ENCODE measurements around the gene RBM5.

The RBM5 gene

GRCh38 chr3:50132421-50133282 is 43.9 kb downstream of the RBM5 start:
- no peak overlapping the region for H3K4me2 ChIP-seq (ENCODE audit: low read length)
- no peak overlapping the region for H3K4me3 ChIP-seq (ENCODE audit: low read length)
- no peak overlapping the region for H3K9ac ChIP-seq (ENCODE audit: low read depth, low read length)
- no peaks in the 10 kb centered on the region for H3K36me3 ChIP-seq (ENCODE audit: insufficient read depth, low read length)
- no peaks in the 10 kb centered on the region for H3K9me3 ChIP-seq (replicated peaks; ENCODE audit: low read length)
- H3K27me3 ChIP-seq (ENCODE audit: control insufficient read depth, insufficient read depth, low read length), result peaks cover 26% of the 10 kb centered on the region
- H3K4me1 ChIP-seq (ENCODE audit: control insufficient read depth, insufficient read depth, low read length), result no peaks in the 10 kb centered on the region

GRCh38 chr3:50133283-50133615 is 44.5 kb downstream of the RBM5 start:
- Histone ChIP-seq H3K4me2 (ENCODE audit: low read length) (no peak overlapping the region), H3K4me3 (ENCODE audit: low read length) (no peak overlapping the region), H3K27me3 (ENCODE audit: control insufficient read depth, insufficient read depth, low read length) (peaks cover 26% of the 10 kb centered on the region), H3K9me3 (replicated peaks; ENCODE audit: low read length) (no peaks in the 10 kb centered on the region), H3K9ac (ENCODE audit: low read depth, low read length) (no peak overlapping the region), H3K4me1 (ENCODE audit: control insufficient read depth, insufficient read depth, low read length) (peaks cover 4% of the 10 kb centered on the region), H3K36me3 (ENCODE audit: insufficient read depth, low read length) (no peaks in the 10 kb centered on the region)

GRCh38 chr3:50134367-50134766 is 45.6 kb downstream of the RBM5 start:
- no peaks in the 10 kb centered on the region for H3K36me3 ChIP-seq (ENCODE audit: insufficient read depth, low read length)
- no peak overlapping the region for H3K9ac ChIP-seq (ENCODE audit: low read depth, low read length)
- peaks cover 13% of the 10 kb centered on the region for H3K4me1 ChIP-seq (ENCODE audit: control insufficient read depth, insufficient read depth, low read length)
- H3K4me3 ChIP-seq (ENCODE audit: low read length), result no peak overlapping the region
- H3K4me2 ChIP-seq (ENCODE audit: low read length), result no peak overlapping the region
- no peaks in the 10 kb centered on the region for H3K9me3 ChIP-seq (replicated peaks; ENCODE audit: low read length)
- peaks cover 26% of the 10 kb centered on the region for H3K27me3 ChIP-seq (ENCODE audit: control insufficient read depth, insufficient read depth, low read length)

- Histone ChIP-seq H3K27me3 (ENCODE audit: control insufficient read depth, insufficient read depth, low read length) (peaks cover 23% of the 10 kb centered on the region), H3K9ac (ENCODE audit: low read depth, low read length) (no peak overlapping the region), H3K4me3 (ENCODE audit: low read length) (no peak overlapping the region), H3K36me3 (ENCODE audit: insufficient read depth, low read length) (no peaks in the 10 kb centered on the region), H3K4me2 (ENCODE audit: low read length) (no peak overlapping the region), H3K9me3 (replicated peaks; ENCODE audit: low read length) (no peaks in the 10 kb centered on the region), H3K4me1 (ENCODE audit: control insufficient read depth, insufficient read depth, low read length) (peaks cover 13% of the 10 kb centered on the region)
Observed at GRCh38 chr3:50135964-50136363, 47.2 kb downstream of the RBM5 start.

GRCh38 chr3:50136714-50137405 is 48.1 kb downstream of the RBM5 start:
- Histone ChIP-seq H3K27me3 (ENCODE audit: control insufficient read depth, insufficient read depth, low read length) (peaks cover 23% of the 10 kb centered on the region), H3K4me1 (ENCODE audit: control insufficient read depth, insufficient read depth, low read length) (peaks cover 13% of the 10 kb centered on the region), H3K9me3 (replicated peaks; ENCODE audit: low read length) (no peaks in the 10 kb centered on the region), H3K36me3 (ENCODE audit: insufficient read depth, low read length) (no peaks in the 10 kb centered on the region), H3K9ac (ENCODE audit: low read depth, low read length) (no peak overlapping the region), H3K4me3 (ENCODE audit: low read length) (no peak overlapping the region), H3K4me2 (ENCODE audit: low read length) (no peak overlapping the region)

GRCh38 chr3:50137531-50137930 is 48.8 kb downstream of the RBM5 start:
- H3K9ac ChIP-seq (ENCODE audit: low read depth, low read length), result no peak overlapping the region
- no peak overlapping the region for H3K4me3 ChIP-seq (ENCODE audit: low read length)
- no peaks in the 10 kb centered on the region for H3K36me3 ChIP-seq (ENCODE audit: insufficient read depth, low read length)
- peaks cover 13% of the 10 kb centered on the region for H3K4me1 ChIP-seq (ENCODE audit: control insufficient read depth, insufficient read depth, low read length)
- H3K27me3 ChIP-seq (ENCODE audit: control insufficient read depth, insufficient read depth, low read length), result peaks cover 20% of the 10 kb centered on the region
- no peaks in the 10 kb centered on the region for H3K9me3 ChIP-seq (replicated peaks; ENCODE audit: low read length)
- H3K4me2 ChIP-seq (ENCODE audit: low read length), result no peak overlapping the region

- Histone ChIP-seq H3K4me2 (ENCODE audit: low read length) (peak overlapping the region; percentile 56), H3K36me3 (ENCODE audit: insufficient read depth, low read length) (no peaks in the 10 kb centered on the region), H3K4me1 (ENCODE audit: control insufficient read depth, insufficient read depth, low read length) (peaks cover 13% of the 10 kb centered on the region), H3K9me3 (replicated peaks; ENCODE audit: low read length) (no peaks in the 10 kb centered on the region), H3K9ac (ENCODE audit: low read depth, low read length) (no peak overlapping the region), H3K27me3 (ENCODE audit: control insufficient read depth, insufficient read depth, low read length) (peaks cover 11% of the 10 kb centered on the region), H3K4me3 (ENCODE audit: low read length) (no peak overlapping the region)
Observed at GRCh38 chr3:50138266-50139200, 49.8 kb downstream of the RBM5 start.

GRCh38 chr3:50139308-50139707 is 50.6 kb downstream of the RBM5 start:
- no peak overlapping the region for H3K9ac ChIP-seq (ENCODE audit: low read depth, low read length)
- no peaks in the 10 kb centered on the region for H3K9me3 ChIP-seq (replicated peaks; ENCODE audit: low read length)
- H3K4me1 ChIP-seq (ENCODE audit: control insufficient read depth, insufficient read depth, low read length), result peaks cover 13% of the 10 kb centered on the region
- H3K27me3 ChIP-seq (ENCODE audit: control insufficient read depth, insufficient read depth, low read length), result peaks cover 4% of the 10 kb centered on the region
- H3K36me3 ChIP-seq (ENCODE audit: insufficient read depth, low read length), result no peaks in the 10 kb centered on the region
- H3K4me2 ChIP-seq (ENCODE audit: low read length), result no peak overlapping the region
- H3K4me3 ChIP-seq (ENCODE audit: low read length), result no peak overlapping the region

- Histone ChIP-seq H3K36me3 (ENCODE audit: insufficient read depth, low read length) (no peaks in the 10 kb centered on the region), H3K27me3 (ENCODE audit: control insufficient read depth, insufficient read depth, low read length) (no peaks in the 10 kb centered on the region), H3K4me3 (ENCODE audit: low read length) (no peak overlapping the region), H3K4me2 (ENCODE audit: low read length) (no peak overlapping the region), H3K9me3 (replicated peaks; ENCODE audit: low read length) (no peaks in the 10 kb centered on the region), H3K9ac (ENCODE audit: low read depth, low read length) (no peak overlapping the region), H3K4me1 (ENCODE audit: control insufficient read depth, insufficient read depth, low read length) (peaks cover 13% of the 10 kb centered on the region)
Observed at GRCh38 chr3:50139718-50140423, 51.2 kb downstream of the RBM5 start.

GRCh38 chr3:50140990-50141389 is 52.3 kb downstream of the RBM5 start:
- Histone ChIP-seq H3K27me3 (ENCODE audit: control insufficient read depth, insufficient read depth, low read length) (no peaks in the 10 kb centered on the region), H3K36me3 (ENCODE audit: insufficient read depth, low read length) (no peaks in the 10 kb centered on the region), H3K4me2 (ENCODE audit: low read length) (no peak overlapping the region), H3K4me1 (ENCODE audit: control insufficient read depth, insufficient read depth, low read length) (peaks cover 13% of the 10 kb centered on the region), H3K4me3 (ENCODE audit: low read length) (no peak overlapping the region), H3K9ac (ENCODE audit: low read depth, low read length) (no peak overlapping the region), H3K9me3 (replicated peaks; ENCODE audit: low read length) (no peaks in the 10 kb centered on the region)

All from skeletal muscle satellite cell (primary cell).